K562 (cell line): ENCODE data around the gene WWOX. TPM values are rescaled to one million over a fixed set of nuclear protein-coding genes. Genes with fewer than 3 reads are reported as not detected.
A peak's percentile ranks its signal among the peaks of the same experiment; 100 is the strongest.

Source experiments
- AFF1 ChIP-seq, 2 experiments: fragments of 450-650 bp; IDR thresholded peaks; 2 replicates each; pipeline ENCODE4 v1.6.1; 2018; ENCODE audit warnings: mild to moderate bottlenecking in 2 of 2, low read depth in 1 of 2; ENCODE audit not compliant: partially characterized antibody in 2 of 2
- ATF1 ChIP-seq, 2 experiments: fragments of 450-650 bp in 1 of 2; IDR thresholded peaks; 2 replicates each; pipeline ENCODE4 v1.6.1; 2016; ENCODE audit warnings: missing compliant biosample characterization in 1 of 2, missing genetic modification characterization in 1 of 2
- CBFA2T2 ChIP-seq: fragments of 450-650 bp; conservative IDR thresholded peaks from 2 replicates; pipeline ENCODE4 v1.6.1; 2017; ENCODE audit warnings: mild to moderate bottlenecking
- CBFA2T3 ChIP-seq: fragments of 450-650 bp; IDR thresholded peaks from 2 replicates; pipeline ENCODE4 v1.6.1; 2017
- DPF2 ChIP-seq: fragments of 450-650 bp; IDR thresholded peaks from 2 replicates; pipeline ENCODE4 v1.6.1; 2016
- ESRRB ChIP-seq: fragments of 250-450 bp; sonication (Bioruptor Pico); IDR thresholded peaks from 2 replicates; pipeline ENCODE4 v1.5.0; 2020; ENCODE audit warnings: mild to moderate bottlenecking, moderate library complexity, borderline replicate concordance
- ETV5 ChIP-seq: sonication (generic); formaldehyde crosslinking; IDR thresholded peaks from 2 replicates; pipeline ENCODE4 v1.4.0; 2020; ENCODE audit warnings: low read depth, mild to moderate bottlenecking, missing genetic modification reagents
- ETV6 ChIP-seq, 3 experiments: fragments of 150-350 bp in 1 of 3; sonication (generic) in 1 of 3; formaldehyde crosslinking in 1 of 3; IDR thresholded peaks; 2 replicates each; pipeline versions ENCODE4 v1.6.1 to v1.8.0; 2014 to 2022; ENCODE audit warnings: borderline replicate concordance in 2 of 3, low read depth in 2 of 3, antibody characterized with exemption in 1 of 3, low read length in 1 of 3, mild to moderate bottlenecking in 1 of 3, missing genetic modification reagents in 1 of 3
- GATAD2A ChIP-seq: fragments of 450-650 bp; IDR thresholded peaks from 2 replicates; pipeline ENCODE4 v1.6.1; 2017
- GMEB1 ChIP-seq: fragments of 250-450 bp; sonication (Bioruptor Pico); IDR thresholded peaks from 2 replicates; pipeline ENCODE4 v1.4.0; 2020; ENCODE audit warnings: mild to moderate bottlenecking
- HMBOX1 ChIP-seq: sonication (generic); IDR thresholded peaks from 2 replicates; pipeline ENCODE4 v1.6.1; 2016
- NCOR1 ChIP-seq: fragments of 450-650 bp; IDR thresholded peaks from 2 replicates; pipeline ENCODE4 v1.6.1; 2016; ENCODE audit warnings: mild to moderate bottlenecking, moderate library complexity
- NONO ChIP-seq, 2 experiments: fragments of 200-400 bp in 1 of 2; fragments of 450-650 bp in 1 of 2; formaldehyde crosslinking in 1 of 2; IDR thresholded peaks; 2 replicates each; pipeline ENCODE4 v1.6.1; 2017; ENCODE audit warnings: low read depth in 2 of 2, mild to moderate bottlenecking in 2 of 2, moderate library complexity in 2 of 2, low read length in 1 of 2
- PHB ChIP-seq: fragments of 250-450 bp; sonication (Bioruptor Pico); IDR thresholded peaks from 2 replicates; pipeline ENCODE4 v1.5.0; 2021
- POLR2AphosphoS5 ChIP-seq: IDR thresholded peaks from 2 replicates; pipeline ENCODE4 v1.6.1; 2011; ENCODE audit warnings: mild to moderate bottlenecking, low read depth, low read length, moderate library complexity; ENCODE audit not compliant: control insufficient read depth, insufficient read depth
- RNF2 ChIP-seq: sonication (generic); IDR thresholded peaks from 2 replicates; pipeline ENCODE4 v1.6.1; 2016
- SIX5 ChIP-seq, 2 experiments: IDR thresholded peaks; 2 replicates each; pipeline ENCODE4 v1.6.1; 2011; ENCODE audit warnings: low read length in 2 of 2, borderline replicate concordance in 1 of 2, low read depth in 1 of 2, mild to moderate bottlenecking in 1 of 2, moderate library complexity in 1 of 2; ENCODE audit not compliant: insufficient read depth in 1 of 2
- SMARCE1 ChIP-seq: fragments of 450-650 bp; IDR thresholded peaks from 2 replicates; pipeline ENCODE4 v1.7.1; 2016; ENCODE audit warnings: mild to moderate bottlenecking
- STAT5A ChIP-seq: IDR thresholded peaks from 2 replicates; pipeline ENCODE4 v1.6.1; 2012; ENCODE audit warnings: low read length, inconsistent platforms, borderline replicate concordance
- SUPT5H ChIP-seq: fragments of 450-650 bp; IDR thresholded peaks from 2 replicates; pipeline ENCODE4 v1.6.1; 2016
- TAL1 ChIP-seq: fragments of 450-650 bp; IDR thresholded peaks from 2 replicates; pipeline ENCODE4 v1.6.1; 2016; ENCODE audit warnings: mild to moderate bottlenecking
- ZBTB7A ChIP-seq: IDR thresholded peaks from 2 replicates; pipeline ENCODE4 v1.6.1; 2011; ENCODE audit warnings: low read depth, mild to moderate bottlenecking, low read length, moderate library complexity, borderline replicate concordance; ENCODE audit not compliant: control insufficient read depth
- ZNF324 ChIP-seq: fragments of 250-450 bp; sonication (Bioruptor Pico); IDR thresholded peaks from 2 replicates; pipeline ENCODE4 v1.4.0; 2020; ENCODE audit warnings: mild to moderate bottlenecking
- ZNF384 ChIP-seq: IDR thresholded peaks from 2 replicates; pipeline ENCODE4 v1.6.1; 2012; ENCODE audit warnings: low read depth, low read length, improper control_type of control experiment
- polyA plus RNA-seq, 8 experiments: library from polyadenylated mRNA; depleted of rRNA in 4 of 8; stranded (reverse) in 5 of 8; unstranded in 3 of 8; fragments of >200 nt; fragmentation: Nextera tagmentation in 2 of 8; fragmentation: Illumina TruSeq in 1 of 8; extraction: Ambion mirVana in 2 of 8; extraction: Trizol in 1 of 8; gene quantifications; 2 replicates each; pipeline versions ENCODE4 v1.2.1 to v1.2.3, GENCODE V29; 2011 to 2014; ENCODE audit warnings: inconsistent platforms in 1 of 8, missing spikeins in 1 of 8
- total RNA-seq, 7 experiments: library from RNA; depleted of rRNA in 6 of 7; stranded (reverse); fragments of >200 nt in 6 of 7; fragmentation: Illumina TruSeq in 2 of 7; extraction: Trizol in 2 of 7; gene quantifications; 2 replicates each; pipeline versions ENCODE4 v1.2.1 to v1.2.3, GENCODE V29; 2011 to 2021; ENCODE audit warnings: low replicate concordance in 1 of 7

WWOX gene
- total and polyA plus RNA-seq, 9 of the 15 experiments (the other 6 are each of a cell fraction or from before 2014, with no cell fraction given): 1.6 to 22.7 (median 8.1) TPM

- TF ChIP-seq POLR2AphosphoS5: peak; percentile 47; the same call in 1 of the 2 replicates
- peak; percentile 64 for TF ChIP-seq NCOR1
- no peak for TF ChIP-seq ZNF324
- TF ChIP-seq STAT5A: 0 out of 2 replicates have a peak, but pooled peaks have one; percentile 14
- no peak for TF ChIP-seq PHB (CRISPR knock-in tag)
- TF ChIP-seq ESRRB (CRISPR knock-in tag): no peak
- TF ChIP-seq DPF2: peak; percentile 62; the same call in 1 of the 2 replicates
- peak; percentile 80 to 89; a peak in 3 of 4 replicates for TF ChIP-seq ETV6 (IDR thresholded peaks at IDR 0.05; ENCODE audit: borderline replicate concordance in 1 of 2, low read depth in 2 of 2, low read length in 1 of 2)
- TF ChIP-seq ETV6 (CRISPR knock-in tag; IDR thresholded peaks at IDR 0.05; ENCODE audit: borderline replicate concordance): no peak
- no peak for TF ChIP-seq ZNF384
- peak; percentile 68 for TF ChIP-seq TAL1
- TF ChIP-seq SUPT5H: no peak
- TF ChIP-seq ETV5 (CRISPR knock-in tag): peak; percentile 77
- TF ChIP-seq RNF2: peak; percentile 35; the same call in 1 of the 2 replicates
- peak; percentile 86 for TF ChIP-seq CBFA2T3
- TF ChIP-seq SMARCE1: peak; percentile 27; the same call in 1 of the 2 replicates
- TF ChIP-seq SIX5 (IDR thresholded peaks at IDR 0.05; ENCODE audit: borderline replicate concordance in 1 of 2, insufficient read depth in 1 of 2, low read depth in 1 of 2, low read length in 2 of 2): no peak
- TF ChIP-seq CBFA2T2: peak; percentile 68
- no peak for TF ChIP-seq AFF1 (IDR thresholded peaks at IDR 0.05; ENCODE audit: low read depth in 1 of 2, partially characterized antibody in 2 of 2)
- TF ChIP-seq ATF1 (CRISPR knock-in tag; IDR thresholded peaks at IDR 0.05): no peak
- peak; percentile 16; the same call in 1 of the 2 replicates for TF ChIP-seq ATF1 (tag; IDR thresholded peaks at IDR 0.05)
- TF ChIP-seq ZBTB7A: peak; percentile 74; the same call in 1 of the 2 replicates
- peak; percentile 26; the same call in 1 of the 2 replicates for TF ChIP-seq HMBOX1
- TF ChIP-seq NONO (IDR thresholded peaks at IDR 0.05; ENCODE audit: low read depth in 2 of 2, low read length in 1 of 2): 0 out of 4 replicates have a peak, but pooled peaks of 1 of the 2 experiments have one; percentile 32
- TF ChIP-seq GMEB1 (CRISPR knock-in tag): no peak
- TF ChIP-seq GATAD2A: no peak
Measured at GRCh38 chr16:78428193-78428592, 328.7 kb downstream of the WWOX start (continued).
